K562 (cell line): Measurements from ENCODE around the gene GPR157. TPM values are rescaled to one million over a fixed set of nuclear protein-coding genes. Genes with fewer than 3 reads are reported as not detected.

ENCODE experiments used
- ARID4B ChIP-seq: sonication (generic); formaldehyde crosslinking; IDR thresholded peaks from 2 replicates; pipeline ENCODE4 v1.8.0; 2022; ENCODE audit warnings: mild to moderate bottlenecking, missing genetic modification reagents
- CTCF ChIP-seq, 3 experiments: IDR thresholded peaks in 2 of 3; conservative IDR thresholded peaks in 1 of 3; 2 replicates each; pipeline ENCODE4 v1.5.1; 2011 to 2012; ENCODE audit warnings: low read length in 3 of 3, mild to moderate bottlenecking in 3 of 3, control low read depth in 2 of 3, improper control_type of control experiment in 1 of 3, inconsistent platforms in 1 of 3, low read depth in 1 of 3, mixed read lengths in 1 of 3, moderate library complexity in 1 of 3; ENCODE audit not compliant: insufficient read depth in 2 of 3
- DEAF1 ChIP-seq: fragments of 450-650 bp; formaldehyde crosslinking; IDR thresholded peaks from 2 replicates; pipeline ENCODE4 v1.4.0; 2020; ENCODE audit warnings: mild to moderate bottlenecking, moderate library complexity
- HNRNPH1 ChIP-seq: fragments of 200-400 bp; formaldehyde crosslinking; optimal IDR thresholded peaks from 2 replicates; pipeline ENCODE3; 2017; ENCODE audit warnings: low read depth, mild to moderate bottlenecking, low read length, moderate library complexity
- RAD21 ChIP-seq, 2 experiments: fragments of 250-450 bp in 1 of 2; fragments of 450-650 bp in 1 of 2; sonication (Bioruptor Pico) in 1 of 2; formaldehyde crosslinking in 1 of 2; IDR thresholded peaks in 1 of 2; conservative IDR thresholded peaks in 1 of 2; 2 replicates each; pipeline versions ENCODE4 v1.4.0 to v1.8.0; 2020 to 2022; ENCODE audit warnings: mild to moderate bottlenecking in 2 of 2, moderate library complexity in 1 of 2
- SMC3 ChIP-seq: conservative IDR thresholded peaks from 2 replicates; pipeline ENCODE4 v1.6.1; 2011; ENCODE audit warnings: low read depth, low read length, improper control_type of control experiment; ENCODE audit not compliant: insufficient read depth
- YY1 ChIP-seq, 3 experiments: IDR thresholded peaks; 2 replicates each; pipeline ENCODE4 v1.6.1; 2011; ENCODE audit warnings: low read length in 2 of 3, mild to moderate bottlenecking in 2 of 3, moderate library complexity in 2 of 3, borderline replicate concordance in 1 of 3, control low read depth in 1 of 3, low read depth in 1 of 3; ENCODE audit not compliant: insufficient read depth in 3 of 3, insufficient replicate concordance in 2 of 3, control insufficient read depth in 1 of 3, insufficient read length in 1 of 3; ENCODE audit errors: extremely low read depth in 1 of 3
- polyA plus RNA-seq, 8 experiments: library from polyadenylated mRNA; depleted of rRNA in 4 of 8; stranded (reverse) in 5 of 8; unstranded in 3 of 8; fragments of >200 nt; fragmentation: Nextera tagmentation in 2 of 8; fragmentation: Illumina TruSeq in 1 of 8; extraction: Ambion mirVana in 2 of 8; extraction: Trizol in 1 of 8; gene quantifications; 2 replicates each; pipeline versions ENCODE4 v1.2.1 to v1.2.3, GENCODE V29; 2011 to 2014; ENCODE audit warnings: inconsistent platforms in 1 of 8, missing spikeins in 1 of 8
- total RNA-seq, 7 experiments: library from RNA; depleted of rRNA in 6 of 7; stranded (reverse); fragments of >200 nt in 6 of 7; fragmentation: Illumina TruSeq in 2 of 7; extraction: Trizol in 2 of 7; gene quantifications; 2 replicates each; pipeline versions ENCODE4 v1.2.1 to v1.2.3, GENCODE V29; 2011 to 2021; ENCODE audit warnings: low replicate concordance in 1 of 7
- TF ChIP-seq, protein P1 (sequence below): fragments of 450-650 bp; formaldehyde crosslinking; IDR thresholded peaks from 2 replicates; pipeline ENCODE4 v1.4.0; 2020; ENCODE audit warnings: mild to moderate bottlenecking, moderate library complexity

The GPR157 gene
- total and polyA plus RNA-seq, 9 of the 15 experiments (the other 6 are each of a cell fraction or from before 2014, with no cell fraction given), result 0.01 to 0.18 (median 0.04) TPM; not detected in 4

- TF ChIP-seq HNRNPH1 (no peak), RAD21 (CRISPR knock-in tag; conservative IDR thresholded peaks at IDR 0.05 in 1 of 2, IDR thresholded peaks at IDR 0.05 in 1 of 2) (peak; percentile 71 to 80), YY1 (IDR thresholded peaks at IDR 0.05; ENCODE audit: borderline replicate concordance in 1 of 3, control insufficient read depth in 1 of 3, extremely low read depth in 1 of 3, insufficient read depth in 3 of 3, insufficient read length in 1 of 3, insufficient replicate concordance in 2 of 3, low read depth in 1 of 3, low read length in 2 of 3) (peak in 1 of 3 experiments; percentile 23), CTCF (IDR thresholded peaks at IDR 0.05 in 2 of 3, conservative IDR thresholded peaks at IDR 0.05 in 1 of 3; ENCODE audit: insufficient read depth in 2 of 3, low read depth in 1 of 3, low read length in 3 of 3) (peak; percentile 78 to 88 (median 81)), SMC3 (peak; percentile 65), ARID4B (CRISPR knock-in tag) (no peak), DEAF1 (CRISPR knock-in tag) (peak; percentile 56)
- TF ChIP-seq, protein P1, sequence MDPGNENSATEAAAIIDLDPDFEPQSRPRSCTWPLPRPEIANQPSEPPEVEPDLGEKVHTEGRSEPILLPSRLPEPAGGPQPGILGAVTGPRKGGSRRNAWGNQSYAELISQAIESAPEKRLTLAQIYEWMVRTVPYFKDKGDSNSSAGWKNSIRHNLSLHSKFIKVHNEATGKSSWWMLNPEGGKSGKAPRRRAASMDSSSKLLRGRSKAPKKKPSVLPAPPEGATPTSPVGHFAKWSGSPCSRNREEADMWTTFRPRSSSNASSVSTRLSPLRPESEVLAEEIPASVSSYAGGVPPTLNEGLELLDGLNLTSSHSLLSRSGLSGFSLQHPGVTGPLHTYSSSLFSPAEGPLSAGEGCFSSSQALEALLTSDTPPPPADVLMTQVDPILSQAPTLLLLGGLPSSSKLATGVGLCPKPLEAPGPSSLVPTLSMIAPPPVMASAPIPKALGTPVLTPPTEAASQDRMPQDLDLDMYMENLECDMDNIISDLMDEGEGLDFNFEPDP, result no peak
Measured at GRCh38 chr1:9101510-9102146, 27.3 kb downstream of the GPR157 start (continued).
